HEK293 (cell line): ENCODE results near the gene HSF2.

Experiments
- CTCF ChIA-PET: fragments of 350-600 bp; formaldehyde crosslinking; extraction: SDS; loops from one replicate; lab custom pipeline; 2021; ENCODE audit warnings: antibody characterized with exemption; lab: Yijun Ruan, JAX
- POLR2A ChIA-PET: fragments of 300-600 bp; formaldehyde crosslinking; extraction: SDS; loops from one replicate; lab custom pipeline; 2020; ENCODE audit warnings: antibody characterized with exemption, inconsistent platforms; lab: Yijun Ruan, JAX
- H3K27ac ChIP-seq: fragments of 200-500 bp; sonication (Bioruptor generic); 2 replicates; pipeline ENCODE4 v1.5.1; 2014; ENCODE audit warnings: low read depth, low read length, control low read depth, inconsistent platforms; ENCODE audit errors: extremely low read depth
- H3K36me3 ChIP-seq, 2 experiments: fragments of 200-500 bp in 1 of 2; sonication (Bioruptor generic) in 1 of 2; 1 replicate in 1 of 2; 2 replicates in 1 of 2; pipeline ENCODE4 v1.5.1; 2014 to 2017; ENCODE audit warnings: inconsistent platforms in 2 of 2, low read length in 2 of 2; ENCODE audit not compliant: control insufficient read depth in 2 of 2, insufficient read depth in 1 of 2
- H3K4me1 ChIP-seq: fragments of 200-500 bp; sonication (Bioruptor generic); 2 replicates; pipeline ENCODE4 v1.5.1; 2014; ENCODE audit warnings: mild to moderate bottlenecking, low read length, inconsistent platforms; ENCODE audit not compliant: control insufficient read depth, insufficient read depth
- H3K4me3 ChIP-seq: 2 replicates; pipeline ENCODE4 v1.5.1; 2011; ENCODE audit warnings: low read depth, mild to moderate bottlenecking, control low read depth, low read length, moderate library complexity
- H3K9me3 ChIP-seq: fragments of 200-500 bp; sonication (Bioruptor generic); 2 replicates; pipeline ENCODE4 v1.5.1; 2014; ENCODE audit warnings: low read depth, low read length, inconsistent platforms; ENCODE audit not compliant: control insufficient read depth, insufficient read depth
- GLIS1 ChIP-seq: fragments of 450-650 bp; formaldehyde crosslinking; IDR thresholded peaks from 2 replicates; pipeline ENCODE4 v1.5.1; 2016; ENCODE audit warnings: missing biosample characterization, missing genetic modification characterization
- HOXC10 ChIP-seq: sonication (generic); formaldehyde crosslinking; IDR thresholded peaks from 2 replicates; pipeline ENCODE4 v1.8.1; 2023; ENCODE audit warnings: mild to moderate bottlenecking, missing genetic modification reagents
- KLF10 ChIP-seq: fragments of 450-650 bp; IDR thresholded peaks from 2 replicates; pipeline ENCODE4 v1.5.1; 2018; ENCODE audit warnings: missing biosample characterization, mild to moderate bottlenecking, missing genetic modification characterization
- ZBTB11 ChIP-seq: fragments of 450-650 bp; formaldehyde crosslinking; conservative IDR thresholded peaks from 2 replicates; pipeline ENCODE4 v1.5.1; 2016; ENCODE audit warnings: low read depth, missing biosample characterization, missing genetic modification characterization
- ZBTB48 ChIP-seq: fragments of 450-650 bp; formaldehyde crosslinking; IDR thresholded peaks from 2 replicates; pipeline ENCODE4 v1.5.1; 2016; ENCODE audit warnings: missing biosample characterization, missing genetic modification characterization
- ZFP69B ChIP-seq: fragments of 450-650 bp; formaldehyde crosslinking; IDR thresholded peaks from 2 replicates; pipeline ENCODE4 v1.5.1; 2016; ENCODE audit warnings: missing biosample characterization, missing genetic modification characterization
- ZNF133 ChIP-seq: fragments of 450-650 bp; formaldehyde crosslinking; IDR thresholded peaks from 2 replicates; pipeline ENCODE4 v1.5.1; 2016; ENCODE audit warnings: missing biosample characterization, missing genetic modification characterization
- ZNF174 ChIP-seq: fragments of 450-650 bp; formaldehyde crosslinking; IDR thresholded peaks from 2 replicates; pipeline ENCODE4 v1.5.0; 2017; ENCODE audit warnings: missing biosample characterization, mild to moderate bottlenecking, missing genetic modification characterization
- ZNF175 ChIP-seq: fragments of 450-650 bp; formaldehyde crosslinking; IDR thresholded peaks from 2 replicates; pipeline ENCODE4 v1.5.1; 2016; ENCODE audit warnings: missing biosample characterization, missing genetic modification characterization
- ZNF26 ChIP-seq: fragments of 450-650 bp; formaldehyde crosslinking; IDR thresholded peaks from 2 replicates; pipeline ENCODE4 v1.5.1; 2016; ENCODE audit warnings: missing biosample characterization, missing genetic modification characterization
- ZNF354C ChIP-seq: fragments of 450-650 bp; formaldehyde crosslinking; IDR thresholded peaks from 2 replicates; pipeline ENCODE4 v1.5.1; 2016; ENCODE audit warnings: missing biosample characterization, missing genetic modification characterization, low read depth, borderline replicate concordance
- ZNF391 ChIP-seq: fragments of 450-650 bp; formaldehyde crosslinking; IDR thresholded peaks from 2 replicates; pipeline ENCODE4 v1.5.1; 2016; ENCODE audit warnings: low read depth, missing biosample characterization, missing genetic modification characterization, borderline replicate concordance
- ZNF449 ChIP-seq: fragments of 450-650 bp; formaldehyde crosslinking; IDR thresholded peaks from 2 replicates; pipeline ENCODE4 v1.5.1; 2017; ENCODE audit warnings: missing biosample characterization, mild to moderate bottlenecking, missing genetic modification characterization, moderate library complexity
- ZNF518A ChIP-seq: fragments of 450-650 bp; formaldehyde crosslinking; conservative IDR thresholded peaks from 2 replicates; pipeline ENCODE4 v1.5.1; 2016; ENCODE audit warnings: low read depth, missing biosample characterization, missing genetic modification characterization
- ZNF555 ChIP-seq: fragments of 450-650 bp; formaldehyde crosslinking; conservative IDR thresholded peaks from 2 replicates; pipeline ENCODE4 v1.5.1; 2017; ENCODE audit warnings: missing biosample characterization, mild to moderate bottlenecking, missing genetic modification characterization, inconsistent platforms
- ZNF571 ChIP-seq: fragments of 450-650 bp; formaldehyde crosslinking; IDR thresholded peaks from 2 replicates; pipeline ENCODE4 v1.5.0; 2017; ENCODE audit warnings: missing biosample characterization, missing genetic modification characterization
- ZNF585B ChIP-seq: fragments of 450-650 bp; formaldehyde crosslinking; IDR thresholded peaks from 2 replicates; pipeline ENCODE4 v1.5.1; 2016; ENCODE audit warnings: missing biosample characterization, missing genetic modification characterization
- ZNF596 ChIP-seq: fragments of 450-650 bp; IDR thresholded peaks from 2 replicates; pipeline ENCODE4 v1.5.0; 2018; ENCODE audit warnings: missing biosample characterization, mild to moderate bottlenecking, missing genetic modification characterization, moderate library complexity
- ZNF704 ChIP-seq: fragments of 450-650 bp; formaldehyde crosslinking; IDR thresholded peaks from 2 replicates; pipeline ENCODE4 v1.5.1; 2016; ENCODE audit warnings: missing biosample characterization, missing genetic modification characterization
- ZNF76 ChIP-seq: fragments of 450-650 bp; formaldehyde crosslinking; IDR thresholded peaks from 2 replicates; pipeline ENCODE4; 2016; ENCODE audit warnings: low read depth, missing biosample characterization, missing genetic modification characterization, borderline replicate concordance

HSF2 gene

GRCh38 chr6:122407712-122408111 lies 8.3 kb downstream of the HSF2 start:
- H3K27ac ChIP-seq: no peak overlapping the region
- TF ChIP-seq ZFP69B (tag by site-specific recombination) (no peak), GLIS1 (tag by site-specific recombination) (peak; percentile 20; the same call in 1 of the 2 replicates), ZNF585B (no peak), ZNF26 (tag by site-specific recombination) (no peak), ZNF76 (no peak), ZNF449 (tag by site-specific recombination) (no peak), ZNF571 (no peak), ZNF704 (tag by site-specific recombination) (no peak), ZNF596 (0 out of 2 replicates have a peak, but pooled peaks have one; percentile 36)
- H3K4me3 ChIP-seq: no peak overlapping the region
- no peaks in the 10 kb centered on the region for H3K9me3 ChIP-seq
- peaks cover 0 to 24% of the 10 kb centered on the region in 2 experiments; a peak in 2 of 3 replicates for H3K36me3 ChIP-seq
- CTCF ChIA-PET: interaction anchor here (1.5 to 2.2 kb wide), 2 partner anchors 10 to 19 kb away, joined by 3 to 10 read pairs; no protein-coding TSS in a partner anchor
- POLR2A ChIA-PET: interaction anchor here (2.2 kb wide), 1 partner anchor 8 kb away, joined by 6 read pairs; the partner anchor contains the start of gene HSF2
- H3K4me1 ChIP-seq: peaks cover 35% of the 10 kb centered on the region

GRCh38 chr6:122408240-122408639 lies 8.8 kb downstream of the HSF2 start:
- CTCF ChIA-PET: interaction anchor here (1.5 to 2.2 kb wide), 2 partner anchors 11 to 19 kb away, joined by 3 to 10 read pairs; no protein-coding TSS in a partner anchor

GRCh38 chr6:122408702-122409458 lies 9.4 kb downstream of the HSF2 start:
- no peaks in the 10 kb centered on the region for H3K9me3 ChIP-seq
- CTCF ChIA-PET: interaction anchor here (0.6 to 2.2 kb wide), 4 partner anchors 11 to 605 kb away, joined by 3 to 10 read pairs (median 3); no protein-coding TSS in a partner anchor
- TF ChIP-seq ZNF175 (tag by site-specific recombination) (no peak), ZBTB11 (tag by site-specific recombination) (peak; percentile 51), ZNF133 (tag by site-specific recombination) (no peak), ZBTB48 (tag by site-specific recombination) (no peak), ZNF518A (tag by site-specific recombination) (peak; percentile 38)

More at GRCh38 chr6:122408240-122408639, 8.8 kb downstream of the HSF2 start:
- POLR2A ChIA-PET: interaction anchor here (0.7 to 2.2 kb wide), 2 partner anchors 9 to 63 kb away, joined by 3 to 6 read pairs; partner anchors contain the start of genes HSF2 and SERINC1
- TF ChIP-seq HOXC10 (CRISPR knock-in tag) (no peak), ZNF354C (tag by site-specific recombination) (no peak), KLF10 (tag by site-specific recombination) (no peak), ZNF555 (no peak), ZNF391 (tag by site-specific recombination) (no peak), ZNF174 (tag by site-specific recombination) (no peak)
- Histone ChIP-seq H3K36me3 (peaks cover 3 to 26% of the 10 kb centered on the region in 2 experiments; a peak in 2 of 3 replicates), H3K27ac (no peak overlapping the region), H3K4me1 (peaks cover 32% of the 10 kb centered on the region), H3K4me3 (no peak overlapping the region), H3K9me3 (no peaks in the 10 kb centered on the region)

More at GRCh38 chr6:122408702-122409458, 9.4 kb downstream of the HSF2 start:
- H3K27ac ChIP-seq: no peak overlapping the region
- H3K4me3 ChIP-seq: no peak overlapping the region
- peaks cover 7 to 32% of the 10 kb centered on the region in 2 experiments; a peak in 2 of 3 replicates for H3K36me3 ChIP-seq
- POLR2A ChIA-PET: interaction anchor here (0.7 to 2.2 kb wide), 2 partner anchors 10 to 62 kb away, joined by 3 to 6 read pairs; partner anchors contain the start of genes HSF2 and SERINC1
- H3K4me1 ChIP-seq: peaks cover 27% of the 10 kb centered on the region
